GM12873 (cell line): Measurements from ENCODE around the gene P2RX4.

ENCODE experiments used
- TF ChIP-seq, protein P1 (sequence below): IDR thresholded peaks from 2 replicates; pipeline ENCODE4 v1.5.1; 2012; ENCODE audit warnings: low read depth, mild to moderate bottlenecking, moderate library complexity, low read length, control low read depth; ENCODE audit not compliant: insufficient read depth; ENCODE audit errors: missing control alignments

Gene P2RX4

DNA sequence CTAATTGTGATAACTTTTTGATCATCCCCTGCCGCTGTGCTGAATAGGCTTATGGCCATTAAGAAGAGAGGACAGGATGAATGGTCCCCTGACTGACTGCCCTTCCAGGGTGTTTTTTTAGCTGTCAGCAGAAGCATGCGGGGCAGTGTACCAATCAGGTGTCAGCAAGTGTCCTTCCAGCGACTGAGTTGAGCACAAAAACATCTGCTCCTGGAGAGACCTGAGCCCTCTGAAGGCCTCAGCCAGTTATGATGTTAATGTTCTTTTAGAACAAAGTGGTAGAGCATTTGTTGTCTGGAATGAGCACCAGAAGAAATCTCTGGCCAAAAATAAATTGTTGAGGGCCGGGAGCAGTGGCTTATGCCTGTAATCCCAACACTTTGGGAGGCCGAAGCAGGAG, 39.8 kb upstream of the P2RX4 start:
- TF ChIP-seq, protein P1, sequence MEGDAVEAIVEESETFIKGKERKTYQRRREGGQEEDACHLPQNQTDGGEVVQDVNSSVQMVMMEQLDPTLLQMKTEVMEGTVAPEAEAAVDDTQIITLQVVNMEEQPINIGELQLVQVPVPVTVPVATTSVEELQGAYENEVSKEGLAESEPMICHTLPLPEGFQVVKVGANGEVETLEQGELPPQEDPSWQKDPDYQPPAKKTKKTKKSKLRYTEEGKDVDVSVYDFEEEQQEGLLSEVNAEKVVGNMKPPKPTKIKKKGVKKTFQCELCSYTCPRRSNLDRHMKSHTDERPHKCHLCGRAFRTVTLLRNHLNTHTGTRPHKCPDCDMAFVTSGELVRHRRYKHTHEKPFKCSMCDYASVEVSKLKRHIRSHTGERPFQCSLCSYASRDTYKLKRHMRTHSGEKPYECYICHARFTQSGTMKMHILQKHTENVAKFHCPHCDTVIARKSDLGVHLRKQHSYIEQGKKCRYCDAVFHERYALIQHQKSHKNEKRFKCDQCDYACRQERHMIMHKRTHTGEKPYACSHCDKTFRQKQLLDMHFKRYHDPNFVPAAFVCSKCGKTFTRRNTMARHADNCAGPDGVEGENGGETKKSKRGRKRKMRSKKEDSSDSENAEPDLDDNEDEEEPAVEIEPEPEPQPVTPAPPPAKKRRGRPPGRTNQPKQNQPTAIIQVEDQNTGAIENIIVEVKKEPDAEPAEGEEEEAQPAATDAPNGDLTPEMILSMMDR: no peak

- TF ChIP-seq, protein P1: no peak
Observed at GRCh38 chr12:121170611-121171260, 39.2 kb upstream of the P2RX4 start.

- TF ChIP-seq, protein P1: no peak
Observed at GRCh38 chr12:121172145-121172544, 37.8 kb upstream of the P2RX4 start.

DNA sequence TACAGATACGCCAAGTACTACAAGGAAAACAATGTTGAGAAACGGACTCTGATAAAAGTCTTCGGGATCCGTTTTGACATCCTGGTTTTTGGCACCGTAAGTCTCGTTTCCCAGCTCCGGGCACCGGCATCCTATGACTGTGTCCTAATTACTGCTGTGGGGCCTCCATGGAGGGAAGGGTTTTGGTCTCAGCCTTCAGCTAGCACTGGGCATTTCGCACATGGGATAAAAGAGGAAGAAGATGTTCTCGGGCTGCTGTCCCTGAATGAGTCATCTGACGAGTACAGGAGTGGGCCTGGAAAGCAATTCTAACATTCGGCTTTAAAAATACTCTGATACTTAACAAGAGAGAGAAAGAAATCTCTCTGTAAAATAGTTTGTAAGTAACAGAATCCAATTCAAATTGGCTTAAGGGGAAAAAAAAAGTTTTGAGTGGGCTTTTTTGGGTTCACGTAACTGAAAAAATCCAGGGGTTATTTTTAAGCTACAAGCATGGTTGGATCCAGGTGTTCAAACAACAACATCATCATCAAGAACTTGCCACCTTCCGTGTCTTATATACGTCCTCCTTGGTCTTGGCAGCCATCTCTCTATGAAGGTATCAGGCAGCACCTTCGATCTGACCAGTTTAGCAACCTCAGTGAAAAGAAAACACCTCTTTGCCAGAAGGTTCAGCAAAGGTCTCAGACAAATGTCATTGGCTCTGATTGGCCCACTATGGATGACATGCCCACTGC, 34.4 kb upstream of the P2RX4 start:
- TF ChIP-seq, protein P1: no peak

DNA sequence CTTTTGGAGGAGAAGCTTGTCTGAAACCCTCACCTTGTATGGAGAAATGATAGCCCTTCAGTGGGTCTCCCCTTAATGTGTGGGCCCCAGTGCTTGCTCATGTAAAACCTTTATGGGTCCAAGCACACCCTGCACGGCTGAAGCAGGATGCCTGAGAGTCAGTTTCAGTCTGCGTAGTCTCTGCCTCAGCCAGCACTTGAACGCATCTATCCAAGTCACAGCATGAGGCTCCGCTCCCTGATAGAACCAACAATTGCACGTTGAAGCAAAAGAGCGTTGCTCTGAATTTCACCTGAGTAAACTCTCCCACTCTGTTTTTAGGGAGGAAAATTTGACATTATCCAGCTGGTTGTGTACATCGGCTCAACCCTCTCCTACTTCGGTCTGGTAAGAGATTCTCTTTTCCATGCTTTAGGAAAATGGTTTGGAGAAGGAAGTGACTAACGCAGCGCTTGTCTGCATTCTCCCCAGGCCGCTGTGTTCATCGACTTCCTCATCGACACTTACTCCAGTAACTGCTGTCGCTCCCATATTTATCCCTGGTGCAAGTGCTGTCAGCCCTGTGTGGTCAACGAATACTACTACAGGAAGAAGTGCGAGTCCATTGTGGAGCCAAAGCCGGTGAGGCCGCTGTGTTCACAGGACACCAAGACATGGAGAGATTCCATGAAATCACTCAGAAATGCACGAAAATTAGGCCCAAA, 33.0 kb upstream of the P2RX4 start:
- TF ChIP-seq, protein P1: no peak

DNA sequence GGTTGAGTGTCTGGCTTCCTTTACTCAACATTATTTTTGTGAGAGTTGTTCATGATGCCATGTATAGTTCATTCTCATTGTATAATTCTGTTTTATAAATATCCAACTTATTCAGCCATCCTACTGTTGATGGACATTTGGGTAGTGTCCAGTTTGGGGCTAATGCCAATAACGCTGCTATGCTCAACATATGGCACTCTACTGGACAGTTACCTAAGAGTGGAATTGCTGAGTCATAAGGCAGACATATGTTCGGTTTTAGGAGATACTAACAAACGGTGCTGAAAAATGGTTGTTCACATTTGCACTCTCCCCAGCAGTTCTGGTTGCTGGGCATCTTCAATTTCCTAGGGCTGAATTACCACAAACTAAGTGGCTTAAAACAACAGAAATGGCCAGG, 28.7 kb upstream of the P2RX4 start:
- TF ChIP-seq, protein P1: no peak

GRCh38 chr12:121182222-121182893, 27.6 kb upstream of the P2RX4 start:
- TF ChIP-seq, protein P1: no peak
